GM18519 (cell line): ENCODE data around the gene KCNJ2.

Experiments
- ATAC-seq: cut with Tn5 transposase; IDR thresholded peaks from one replicate; pipeline ENCODE4 v1.9.1; 2021; ENCODE audit warnings: mild to moderate bottlenecking, moderate library complexity; ENCODE audit not compliant: unreplicated experiment, low FRiP score

Gene KCNJ2

DNA sequence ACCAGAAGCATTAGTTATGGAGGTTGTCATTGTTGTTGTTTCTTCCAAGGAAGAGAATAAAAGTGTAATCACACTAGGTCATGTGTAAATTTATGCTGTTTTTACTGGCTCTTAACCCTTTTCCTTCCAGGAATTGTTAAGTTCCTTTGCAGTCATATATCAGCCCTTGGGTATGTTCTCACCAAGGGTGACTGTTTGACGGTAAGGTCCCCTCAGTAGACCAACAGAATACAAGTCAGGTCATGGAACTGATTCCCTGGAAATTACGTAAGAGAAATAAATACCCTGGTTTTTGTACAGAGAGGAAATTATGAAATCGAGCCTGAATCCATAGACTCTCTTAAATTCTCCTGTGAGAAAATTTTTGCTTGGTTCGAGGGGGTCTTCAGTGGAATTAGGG, 11.2 kb upstream of the KCNJ2 start:
- ATAC-seq: no peak

DNA sequence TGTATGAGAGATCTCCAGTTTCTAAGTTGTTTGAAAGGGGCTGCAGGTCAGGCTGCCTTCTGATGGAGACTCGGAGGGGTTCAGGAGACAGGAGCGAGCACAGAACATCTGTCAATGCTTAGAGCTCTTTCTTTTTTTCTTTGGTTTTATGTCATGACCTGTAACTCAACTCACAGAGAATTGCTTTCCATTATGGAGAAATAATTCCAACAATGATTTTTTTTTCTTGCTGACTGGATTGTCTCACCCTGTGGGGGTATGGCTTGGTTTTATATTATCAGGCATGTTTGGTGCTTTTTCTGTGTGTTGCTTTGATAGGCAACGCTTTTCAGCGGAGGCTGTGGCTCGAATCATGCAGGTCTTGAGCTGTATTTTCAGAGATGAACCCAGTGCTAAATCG, 10.7 kb upstream of the KCNJ2 start:
- ATAC-seq: no peak

DNA sequence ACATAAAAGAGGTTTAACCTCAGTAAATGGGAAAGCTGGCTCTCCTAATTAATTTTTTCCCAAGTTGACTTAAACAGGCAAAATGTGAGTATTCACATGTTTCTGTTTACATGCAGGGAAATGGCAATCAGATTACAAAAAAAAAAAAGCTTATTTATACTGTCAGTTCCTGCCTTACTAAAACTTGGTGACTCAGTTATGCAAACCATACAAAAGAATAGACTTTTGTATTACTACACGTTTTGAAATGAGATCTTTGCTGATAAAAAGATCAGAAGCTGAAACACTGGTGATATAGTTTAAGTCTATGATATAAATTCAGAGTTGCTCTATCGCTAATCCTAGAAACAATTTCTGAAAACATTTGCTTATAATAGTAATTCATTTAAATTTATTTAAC, 9.4 kb upstream of the KCNJ2 start:
- no peak for ATAC-seq

DNA sequence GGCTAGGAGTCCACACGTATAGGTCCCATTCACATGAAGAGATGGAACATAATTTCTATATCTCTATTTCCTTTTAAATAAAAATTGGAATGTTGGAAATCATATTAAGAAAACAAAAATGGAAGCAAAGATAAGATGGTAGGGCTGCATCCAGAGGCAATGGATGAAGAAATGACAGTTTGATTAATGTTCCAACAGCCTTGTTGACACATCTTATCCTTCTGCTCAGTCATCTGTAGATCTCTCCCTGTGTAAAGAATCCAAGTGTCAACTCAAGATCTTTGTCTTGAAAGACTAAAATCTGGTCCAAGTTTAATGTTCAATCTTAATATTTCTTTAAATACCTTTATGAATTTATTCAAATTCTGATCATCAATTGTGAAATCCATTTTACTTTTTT, 7.8 kb upstream of the KCNJ2 start:
- ATAC-seq: no peak

DNA sequence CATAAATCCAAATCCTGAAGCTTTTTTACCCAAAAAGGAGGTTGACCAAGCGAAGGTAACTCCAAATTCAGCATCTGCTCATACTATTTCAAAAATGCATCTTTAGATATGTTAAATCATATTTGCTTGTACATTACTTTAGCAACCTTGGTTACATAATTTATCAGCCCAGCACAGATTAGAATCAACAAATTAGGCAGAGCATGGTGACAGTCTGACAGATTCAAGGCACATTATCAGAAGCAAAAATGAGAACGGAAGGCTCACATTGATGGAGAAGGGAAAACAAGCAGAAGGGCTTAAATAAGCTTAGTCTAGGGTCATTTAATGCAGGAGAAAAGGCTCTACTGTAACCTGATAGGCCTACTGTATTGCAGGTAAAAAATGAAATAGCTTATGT, 3.9 kb upstream of the KCNJ2 start:
- ATAC-seq: no peak

DNA sequence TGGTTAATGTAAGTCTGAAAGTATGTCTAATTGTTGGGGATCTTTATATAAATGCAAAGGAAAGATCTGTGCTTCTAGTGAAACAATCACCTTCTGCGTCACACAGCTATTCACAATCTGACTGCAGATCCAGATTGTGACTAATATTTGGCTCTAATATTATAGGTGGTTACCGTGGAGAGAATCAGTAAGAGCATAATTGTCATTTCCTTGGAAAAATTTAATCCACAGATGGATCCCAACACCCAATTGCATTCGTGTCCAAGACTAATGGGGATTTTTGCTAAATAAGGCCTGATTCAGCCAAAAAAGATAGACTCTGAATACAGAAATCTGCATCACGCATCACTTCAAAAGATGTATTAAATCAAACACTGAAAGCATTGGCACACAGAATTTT, 2.7 kb upstream of the KCNJ2 start:
- ATAC-seq: no peak

DNA sequence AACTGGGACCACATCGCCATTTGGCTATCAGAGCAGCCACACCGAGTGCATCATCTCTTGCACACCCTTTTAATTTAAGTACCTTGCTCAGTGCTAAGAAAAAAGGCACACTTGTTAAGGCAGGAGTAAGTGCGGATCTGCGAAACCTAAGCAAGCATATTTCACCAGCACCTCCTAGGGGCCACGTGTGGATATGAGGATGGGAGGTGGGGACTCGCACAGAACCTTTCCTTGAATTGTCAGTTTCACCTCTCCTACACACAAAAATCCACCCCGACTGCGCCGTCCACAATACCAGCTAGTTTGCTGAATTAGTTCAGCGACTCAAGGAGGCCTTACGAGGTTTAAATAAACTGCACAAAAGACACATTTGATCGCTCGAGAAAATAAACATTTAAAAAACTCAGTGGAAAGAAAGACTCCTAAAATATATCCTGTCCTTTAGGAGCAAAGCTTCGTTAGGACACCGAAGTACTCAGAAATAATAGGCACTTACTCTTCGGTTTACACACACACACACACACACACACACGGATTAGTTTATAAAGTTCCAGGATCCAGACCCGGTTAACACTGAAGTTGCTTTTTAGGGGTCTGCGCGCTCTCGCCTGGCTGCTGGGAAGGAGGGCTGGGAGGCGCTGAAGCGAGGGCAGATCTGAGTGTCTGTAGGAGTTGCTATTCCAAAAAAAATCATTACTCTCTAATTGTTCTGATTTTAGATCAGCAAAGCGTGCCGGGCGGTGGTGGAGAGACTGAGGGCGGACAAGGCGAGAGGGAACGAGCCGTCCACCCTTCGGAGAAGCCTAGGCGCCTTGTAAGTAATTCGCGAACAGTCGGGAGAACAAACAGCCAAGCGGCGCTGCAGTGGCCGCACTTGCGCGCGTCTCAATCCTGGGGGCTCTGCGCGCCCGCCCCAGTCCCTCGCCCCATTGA, 1.0 kb upstream of the KCNJ2 start:
- ATAC-seq: no peak

DNA sequence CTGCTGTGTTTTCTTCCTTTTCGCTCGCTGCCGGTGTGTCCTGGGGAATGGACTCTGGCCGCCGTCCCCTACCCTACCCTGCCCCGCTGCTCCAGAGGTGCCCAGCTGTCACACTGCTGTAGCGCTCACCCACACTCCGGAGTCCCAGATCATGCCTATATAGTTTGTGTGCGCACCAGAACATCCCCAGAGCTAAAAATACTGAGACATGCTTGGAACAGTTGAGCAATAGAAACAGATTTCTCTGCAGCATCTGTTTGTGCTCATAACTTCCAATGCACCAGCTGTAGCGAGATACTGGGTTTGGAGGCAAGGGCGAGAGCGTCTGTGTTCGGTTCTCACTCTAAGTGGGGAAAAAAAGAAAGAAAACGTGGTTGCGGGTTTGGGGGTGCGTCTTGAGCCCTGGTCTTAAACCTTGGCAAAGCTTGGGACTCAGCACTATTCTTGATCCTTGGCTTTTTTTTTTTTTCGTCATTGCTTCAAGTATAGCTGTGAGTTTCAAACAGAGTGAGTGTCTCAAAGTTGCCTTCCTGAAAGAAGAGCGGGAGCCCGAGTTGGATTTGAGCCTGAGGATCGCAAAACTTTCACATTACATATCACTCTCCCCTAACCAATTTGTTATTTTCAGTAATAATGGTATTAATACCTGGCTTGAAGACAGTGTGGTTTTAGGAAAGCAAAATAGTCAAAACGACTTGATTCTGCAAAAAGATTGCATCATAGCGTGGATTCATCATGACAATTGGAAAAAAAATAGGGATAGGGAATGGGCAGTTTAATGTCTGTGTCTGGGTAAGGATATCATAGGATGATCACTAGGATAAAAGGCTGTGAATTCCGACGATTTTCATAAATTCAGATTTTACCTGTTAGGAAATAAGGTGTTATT, 621 bp downstream of the KCNJ2 start:
- no peak for ATAC-seq

DNA sequence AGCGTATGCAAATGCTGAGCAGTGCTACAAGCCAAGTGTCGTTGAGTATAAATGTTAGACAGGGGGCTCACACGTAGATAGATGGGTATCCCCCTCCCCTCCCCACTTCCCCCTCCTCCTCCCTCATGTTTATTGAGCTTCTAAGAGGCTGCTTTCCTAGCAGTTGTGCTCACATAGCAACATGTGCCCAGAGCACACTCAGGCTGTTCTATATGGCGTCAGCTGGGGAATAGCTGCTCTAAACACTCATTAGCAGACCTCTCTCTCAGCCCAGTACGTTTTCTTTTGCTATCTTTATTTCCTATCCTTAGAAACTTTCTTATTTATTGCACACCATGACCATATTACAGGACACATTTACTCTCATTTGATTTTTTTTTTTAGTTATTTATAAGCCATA, 1.8 kb downstream of the KCNJ2 start:
- ATAC-seq: no peak

DNA sequence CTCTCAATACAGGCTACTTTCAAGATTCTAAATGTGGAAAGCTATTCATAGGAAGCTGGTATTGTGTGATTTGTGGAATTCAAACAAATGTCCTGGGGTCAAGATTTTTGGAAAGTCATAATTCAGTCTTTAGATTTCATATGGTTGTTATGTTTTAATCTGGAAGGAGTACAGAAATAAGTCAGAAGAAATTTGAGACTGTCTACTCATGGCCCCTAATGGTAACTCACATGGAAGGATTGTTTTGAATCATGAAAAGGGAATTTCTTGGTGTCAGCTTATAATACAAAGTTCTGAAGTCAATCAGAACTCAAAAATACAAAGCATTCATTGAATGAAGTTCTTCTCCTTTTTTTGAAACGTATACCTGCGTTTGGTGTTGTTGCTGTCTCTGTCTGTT, 3.1 kb downstream of the KCNJ2 start:
- ATAC-seq: no peak

DNA sequence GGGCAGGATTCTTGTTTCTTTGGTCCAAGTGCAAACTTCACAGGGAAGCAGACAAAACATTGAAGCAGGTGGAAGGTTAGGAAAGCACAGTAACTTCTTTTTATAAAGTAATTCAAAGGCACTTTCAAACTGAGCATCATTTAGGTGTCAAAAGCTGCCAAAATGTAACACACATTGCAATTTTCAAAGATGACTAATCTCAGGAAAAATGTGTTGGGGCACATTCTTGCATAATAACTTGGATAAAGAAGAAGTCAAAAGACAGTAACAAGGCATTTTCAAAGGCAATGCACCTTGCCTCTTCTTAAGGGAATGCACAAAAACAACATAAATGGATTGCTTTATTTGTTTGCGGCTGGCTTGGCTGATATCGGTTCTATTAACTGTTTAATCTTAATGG, 3.6 kb downstream of the KCNJ2 start:
- ATAC-seq: no peak

DNA sequence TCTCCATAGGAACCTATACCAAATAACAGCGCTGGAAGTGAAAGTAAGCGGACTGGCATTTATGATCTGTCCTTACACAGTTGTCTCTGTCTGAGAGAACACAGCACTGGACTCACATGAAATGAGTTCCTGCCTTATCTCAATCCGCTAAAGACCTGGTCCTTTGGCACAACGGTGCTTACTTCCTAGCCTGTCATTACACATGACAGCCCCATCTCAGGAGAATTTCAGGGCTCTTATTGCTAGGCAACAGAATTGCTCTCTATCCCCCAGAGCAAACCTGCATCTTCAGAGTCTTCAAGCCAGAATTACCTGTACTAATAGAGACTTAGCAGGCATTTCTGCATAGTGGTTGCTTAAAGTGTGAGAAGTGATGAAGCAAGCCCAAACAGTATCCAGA, 4.3 kb downstream of the KCNJ2 start:
- ATAC-seq: no peak

DNA sequence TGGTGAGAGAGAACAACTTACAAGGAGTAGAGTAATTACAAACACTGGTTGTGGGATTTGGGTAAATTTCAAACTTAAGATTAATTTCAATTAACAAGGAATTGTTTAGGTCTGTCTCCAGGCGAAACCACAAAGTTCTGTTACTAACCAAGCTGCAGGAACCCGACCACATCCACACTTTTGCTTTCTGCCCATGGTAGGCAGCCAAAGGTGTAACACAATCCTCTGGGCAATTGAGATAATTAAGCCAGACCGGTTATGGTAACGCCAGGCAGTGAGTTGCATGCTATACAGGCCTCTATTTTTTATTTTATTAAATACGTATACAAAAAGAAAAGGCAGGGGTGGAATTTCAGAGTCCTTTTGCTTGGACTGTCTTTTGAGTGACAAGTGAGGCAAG, 12.0 kb downstream of the KCNJ2 start:
- no peak for ATAC-seq

DNA sequence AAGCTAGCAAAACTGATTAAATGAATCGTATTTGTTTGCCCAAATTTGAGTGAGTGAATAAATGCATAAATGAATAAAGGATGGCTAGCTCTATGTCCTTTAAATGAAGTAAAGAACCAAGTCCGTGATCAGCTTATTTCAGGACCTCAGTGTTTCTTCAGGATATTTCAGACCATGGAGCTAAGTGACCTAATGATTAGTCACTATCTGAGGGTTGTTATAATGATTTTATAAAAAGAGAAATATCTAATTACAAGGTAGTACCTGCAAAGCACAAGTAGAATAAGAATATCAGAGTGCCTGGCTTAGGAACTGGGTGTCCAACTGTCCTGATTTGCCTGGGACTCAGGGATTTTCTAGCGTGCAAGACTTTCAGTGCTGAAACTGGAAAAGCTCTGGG, 12.5 kb downstream of the KCNJ2 start:
- no peak for ATAC-seq

DNA sequence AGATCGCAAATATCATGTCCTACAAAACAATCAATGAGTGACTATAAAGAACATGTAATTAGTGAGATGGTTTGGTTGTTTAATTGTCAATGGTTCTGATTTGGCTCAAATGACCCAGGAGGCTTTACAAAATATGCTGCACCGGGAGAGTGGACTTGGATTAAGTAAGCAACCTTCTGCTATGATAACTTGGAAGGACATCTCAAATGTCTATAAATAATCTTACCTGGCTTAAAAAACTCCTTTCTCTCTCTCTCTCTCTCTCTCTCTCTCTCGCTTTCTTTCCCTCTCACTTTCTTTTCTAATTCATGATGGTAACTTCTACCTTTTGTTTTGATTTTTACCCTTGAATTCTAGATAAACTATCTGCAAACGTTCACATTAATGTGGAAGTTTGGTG, 14.2 kb downstream of the KCNJ2 start:
- no peak for ATAC-seq

DNA sequence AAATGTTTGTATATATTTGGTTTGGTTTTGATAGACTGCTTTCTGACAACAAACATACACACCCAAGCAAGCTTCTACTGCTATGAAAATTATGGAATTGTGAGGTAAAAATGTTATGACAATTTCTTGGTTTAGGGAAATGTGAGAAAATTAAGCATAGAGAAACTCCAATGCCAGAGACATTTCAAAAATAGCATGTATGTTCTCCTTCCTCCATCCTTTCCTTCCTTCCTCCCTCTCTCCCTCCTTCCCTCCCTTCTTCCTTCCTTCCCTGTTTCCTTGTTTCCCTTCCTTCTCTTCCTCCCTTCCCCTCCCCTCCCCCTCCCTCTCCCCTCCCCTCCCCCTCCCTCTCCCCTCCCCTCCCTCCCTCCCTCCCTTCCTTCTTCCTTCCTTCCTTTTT, 14.9 kb downstream of the KCNJ2 start:
- ATAC-seq: no peak

DNA sequence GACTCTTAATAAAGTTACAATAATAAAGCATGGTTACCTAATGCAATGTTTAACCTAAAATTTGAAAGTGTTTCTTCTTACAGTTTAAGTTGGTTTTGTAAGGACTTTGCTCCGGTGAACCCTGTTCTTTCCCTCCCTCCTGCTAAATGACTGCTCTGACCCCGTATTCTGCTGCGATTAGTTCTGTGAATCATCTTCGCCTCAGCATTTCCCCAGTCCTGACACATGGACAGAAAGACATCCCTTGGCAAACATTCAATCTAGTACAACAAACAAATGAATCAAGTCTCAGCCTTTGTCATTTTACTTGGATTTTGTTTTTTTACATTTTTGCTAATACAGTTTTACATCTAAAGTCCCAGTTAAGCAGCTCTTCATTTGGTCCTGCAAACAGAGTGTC, 15.4 kb downstream of the KCNJ2 start:
- ATAC-seq: no peak

DNA sequence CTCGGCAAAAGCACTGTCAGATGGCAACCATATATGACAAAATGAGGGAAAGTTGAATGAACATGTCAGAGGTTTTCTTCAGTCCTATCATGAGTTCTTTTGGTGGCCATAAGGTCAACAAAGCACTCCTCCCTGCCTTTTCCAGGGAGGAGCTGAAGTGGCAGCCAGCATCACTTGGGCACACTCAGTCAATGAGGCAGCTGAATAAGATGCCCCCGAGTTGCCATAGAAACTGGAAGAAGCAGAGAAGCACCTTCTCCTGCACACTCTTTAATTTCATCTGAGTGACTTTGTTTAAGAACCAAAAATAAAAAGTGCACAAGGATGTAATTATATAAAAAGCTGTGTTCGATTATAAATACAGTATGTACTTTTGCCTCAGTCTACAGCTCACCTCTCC, 16.0 kb downstream of the KCNJ2 start:
- no peak for ATAC-seq

DNA sequence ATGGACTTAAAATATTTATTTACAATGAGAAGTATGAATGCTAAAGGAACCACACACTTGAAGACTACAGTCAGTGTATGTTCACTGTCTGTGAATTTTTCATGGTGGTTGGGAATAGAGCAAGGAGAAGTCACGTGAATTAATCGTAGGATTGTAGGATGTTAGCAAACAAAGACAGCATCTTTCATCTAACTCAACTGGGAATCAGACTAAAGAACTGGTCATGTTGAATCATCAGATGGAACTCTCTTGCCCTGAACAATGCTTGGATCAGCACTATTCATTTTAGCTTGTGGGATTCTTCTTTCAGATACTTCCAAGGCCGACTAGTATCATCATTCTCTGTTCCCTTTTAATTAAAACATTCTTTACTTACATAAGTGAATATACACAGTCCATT, 18.1 kb downstream of the KCNJ2 start:
- ATAC-seq: no peak

DNA sequence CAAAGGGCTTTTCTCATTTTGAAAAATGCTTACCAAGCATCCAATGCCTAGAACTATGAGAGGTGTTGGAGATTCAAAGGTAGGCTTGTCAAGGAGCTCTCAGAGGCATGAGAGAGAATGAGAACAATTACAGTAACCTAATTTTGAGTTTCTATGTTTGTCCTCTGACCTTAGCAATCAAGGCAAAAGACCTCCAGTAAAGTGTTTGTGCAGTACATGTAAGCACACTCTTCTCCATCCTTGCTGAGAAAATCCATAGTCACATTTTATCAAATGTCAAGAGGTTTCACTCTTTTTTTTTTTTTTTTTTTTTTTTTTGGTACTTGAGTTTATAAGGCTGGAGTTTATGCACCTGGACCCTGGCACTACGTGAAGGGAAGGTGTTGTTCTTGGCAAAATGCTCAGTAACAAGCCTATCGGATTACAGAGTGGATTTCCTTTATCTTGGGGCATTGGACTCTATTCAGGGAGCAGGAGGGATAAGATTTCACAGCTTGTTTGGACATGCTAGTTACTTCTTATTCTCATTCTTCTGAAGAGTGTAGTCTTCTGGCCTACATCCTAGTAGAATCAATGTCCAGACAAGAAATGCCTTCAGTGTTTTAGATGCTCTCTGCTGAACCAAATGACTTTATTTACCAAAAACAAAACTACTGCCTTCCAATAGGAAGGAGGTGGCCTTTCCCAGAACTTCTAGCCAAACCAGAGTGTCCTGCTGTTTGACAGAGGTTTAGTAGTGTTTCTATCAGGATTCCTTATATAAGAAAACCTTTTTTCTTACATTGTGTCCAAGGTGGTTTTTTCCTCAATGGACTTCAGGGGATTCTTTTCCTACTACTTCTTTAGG, 21.9 kb downstream of the KCNJ2 start:
- no peak for ATAC-seq

DNA sequence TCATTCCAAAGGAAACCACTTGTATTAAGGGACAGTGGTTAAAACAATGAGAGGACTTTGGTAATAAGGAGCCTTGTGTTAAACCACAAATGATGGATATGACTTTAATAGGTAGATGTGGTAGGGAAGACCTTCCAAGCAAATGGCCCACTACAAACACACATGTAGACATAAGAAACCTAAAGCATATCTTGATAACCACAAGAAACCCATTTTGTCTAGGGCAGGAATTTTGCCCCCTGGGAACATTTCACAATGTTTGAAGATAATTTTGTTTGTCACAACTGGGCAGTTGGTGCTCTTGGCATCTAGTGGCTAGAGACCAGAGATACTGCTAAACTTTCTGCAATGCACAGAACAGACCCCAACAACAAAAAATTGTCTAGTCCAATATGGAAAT, 25.8 kb downstream of the KCNJ2 start:
- ATAC-seq: no peak
